ENCODE measurements around the gene AKNA. TPM values are rescaled to one million over a fixed set of nuclear protein-coding genes. Genes with fewer than 3 reads are reported as not detected.

The AKNA gene
- total and polyA plus RNA-seq, 2 of the 8 experiments (the other 6 are each of a cell fraction or from before 2014, with no cell fraction given): 21.0 to 27.4 TPM

DNA sequence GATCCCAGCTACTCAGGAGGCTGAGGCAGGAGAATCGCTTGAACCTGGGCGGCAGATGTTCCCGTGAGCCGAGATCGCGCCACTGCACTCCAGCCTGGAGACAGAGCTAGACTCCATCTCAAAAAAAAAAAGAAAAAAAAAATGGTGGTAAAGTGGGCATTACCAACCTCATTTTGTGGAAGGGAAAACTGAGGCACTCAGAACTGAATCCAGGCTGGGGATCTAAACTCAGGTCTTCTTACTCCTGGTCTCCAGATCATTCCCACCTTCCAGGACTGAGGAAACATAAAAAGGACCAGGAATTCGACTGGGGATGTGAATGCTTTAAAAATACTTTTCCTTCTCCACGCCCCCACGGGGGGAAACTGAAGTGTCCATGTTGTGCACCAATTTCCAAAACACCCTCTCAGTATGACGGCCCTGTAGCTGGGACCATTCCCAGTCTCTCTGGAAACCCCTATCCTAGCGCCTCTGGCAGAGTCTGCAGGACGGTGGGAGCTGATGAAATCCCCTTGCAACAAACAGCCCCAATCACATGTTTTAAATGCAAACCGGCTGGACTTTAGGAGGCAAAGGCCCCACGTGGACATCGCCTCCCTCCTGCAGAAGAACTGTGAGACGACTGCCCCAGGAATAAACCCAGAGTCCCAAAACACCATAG, 8.9 kb upstream of the AKNA start (continued):
- TF ChIP-seq SP2 (IDR thresholded peaks at IDR 0.05; ENCODE audit: low read length): no peak
